HG03571 (cell line): ENCODE data around the gene CPT2.

ENCODE experiments used
- ATAC-seq: cut with Tn5 transposase; IDR thresholded peaks from one replicate; pipeline ENCODE4 v1.9.1; 2021; ENCODE audit not compliant: unreplicated experiment

CPT2 gene

GRCh38 chr1:53214376-53214940 is 17.8 kb downstream of the CPT2 start:
- no peak for ATAC-seq

GRCh38 chr1:53218201-53218600 is 21.6 kb downstream of the CPT2 start:
- ATAC-seq: no peak

DNA sequence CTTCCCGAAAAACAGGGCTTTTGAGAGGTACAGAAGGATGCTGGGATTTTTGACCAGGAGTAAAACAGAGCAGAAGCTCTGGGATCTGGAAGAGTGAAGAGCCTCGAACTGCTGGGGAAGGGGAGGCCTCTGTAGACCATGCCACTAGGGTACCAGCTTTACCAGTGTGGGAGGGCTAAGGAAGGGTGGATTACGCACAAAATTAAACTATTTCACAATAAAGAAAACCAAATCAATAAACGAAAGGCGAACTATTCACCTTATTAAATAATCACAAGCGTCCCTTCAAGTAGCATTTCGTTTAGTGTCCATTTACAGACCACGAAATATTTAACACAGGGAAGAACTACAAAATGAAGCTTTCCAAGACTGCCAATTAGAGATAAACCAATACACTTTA is 23.1 kb downstream of the CPT2 start:
- ATAC-seq: no peak

DNA sequence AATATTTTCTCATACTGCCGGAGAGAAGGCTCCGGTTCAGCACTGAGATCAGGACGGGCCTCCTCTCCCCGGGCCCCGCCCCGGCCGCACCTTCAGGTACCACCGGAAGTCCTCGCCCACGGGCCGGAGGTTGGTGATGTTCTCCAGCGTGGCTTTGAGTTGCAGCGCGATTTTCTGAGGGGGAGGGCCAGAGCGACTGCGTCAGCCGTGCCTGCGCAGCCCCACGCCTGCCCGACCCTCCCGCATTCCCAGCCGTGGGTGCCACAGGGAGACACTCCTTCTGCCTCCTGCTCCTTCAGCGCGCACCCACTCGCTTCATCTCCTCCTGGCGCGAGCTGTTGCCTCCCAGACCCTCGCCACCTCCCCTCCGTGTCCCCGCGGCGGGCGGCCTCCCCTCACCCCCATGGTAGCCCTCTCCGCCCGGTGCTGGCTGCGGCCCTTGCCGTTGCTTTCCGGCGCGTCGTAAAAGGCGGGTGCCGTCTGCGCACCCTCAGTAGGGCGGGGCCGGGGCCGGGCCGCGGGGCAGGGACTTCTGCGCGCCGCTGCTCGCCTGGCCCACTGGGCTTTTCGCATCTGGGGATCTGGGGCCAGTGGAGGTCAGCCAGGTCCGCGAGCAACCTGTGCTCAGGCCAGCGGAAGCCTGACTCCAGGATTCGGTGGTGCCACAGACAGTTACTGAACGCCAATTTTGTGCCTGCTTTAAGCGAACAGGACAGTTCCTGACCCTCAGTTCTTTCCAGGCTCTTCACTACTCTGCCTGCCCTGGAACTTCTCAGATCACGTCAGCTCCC is 23.7 kb downstream of the CPT2 start, which contains the start of gene CZIB:
Gene CZIB, minus strand, starts transcription at position 464 of the 791 bp plus-strand sequence. Its CDS starts 59 bp downstream, at position 405.
- ATAC-seq: peak; percentile 90

DNA sequence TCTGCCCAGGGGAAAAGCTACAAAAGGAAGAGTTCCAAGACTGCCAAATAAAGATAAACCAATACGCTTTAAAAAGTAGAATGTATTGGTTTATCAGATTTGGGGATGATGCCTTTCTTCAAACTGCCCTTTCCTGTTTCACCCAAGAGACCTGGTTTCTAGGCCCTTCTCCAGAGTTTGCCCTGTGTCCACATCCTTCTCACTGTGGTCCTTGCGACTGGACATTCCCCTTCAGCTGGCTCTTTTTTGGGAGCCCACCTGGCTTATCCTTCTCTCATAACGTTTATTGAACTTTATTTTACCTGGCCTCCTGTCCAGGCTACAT is 24.3 kb downstream of the CPT2 start:
- ATAC-seq: no peak

GRCh38 chr1:53237638-53238037 is 41.0 kb downstream of the CPT2 start:
- ATAC-seq: no peak

DNA sequence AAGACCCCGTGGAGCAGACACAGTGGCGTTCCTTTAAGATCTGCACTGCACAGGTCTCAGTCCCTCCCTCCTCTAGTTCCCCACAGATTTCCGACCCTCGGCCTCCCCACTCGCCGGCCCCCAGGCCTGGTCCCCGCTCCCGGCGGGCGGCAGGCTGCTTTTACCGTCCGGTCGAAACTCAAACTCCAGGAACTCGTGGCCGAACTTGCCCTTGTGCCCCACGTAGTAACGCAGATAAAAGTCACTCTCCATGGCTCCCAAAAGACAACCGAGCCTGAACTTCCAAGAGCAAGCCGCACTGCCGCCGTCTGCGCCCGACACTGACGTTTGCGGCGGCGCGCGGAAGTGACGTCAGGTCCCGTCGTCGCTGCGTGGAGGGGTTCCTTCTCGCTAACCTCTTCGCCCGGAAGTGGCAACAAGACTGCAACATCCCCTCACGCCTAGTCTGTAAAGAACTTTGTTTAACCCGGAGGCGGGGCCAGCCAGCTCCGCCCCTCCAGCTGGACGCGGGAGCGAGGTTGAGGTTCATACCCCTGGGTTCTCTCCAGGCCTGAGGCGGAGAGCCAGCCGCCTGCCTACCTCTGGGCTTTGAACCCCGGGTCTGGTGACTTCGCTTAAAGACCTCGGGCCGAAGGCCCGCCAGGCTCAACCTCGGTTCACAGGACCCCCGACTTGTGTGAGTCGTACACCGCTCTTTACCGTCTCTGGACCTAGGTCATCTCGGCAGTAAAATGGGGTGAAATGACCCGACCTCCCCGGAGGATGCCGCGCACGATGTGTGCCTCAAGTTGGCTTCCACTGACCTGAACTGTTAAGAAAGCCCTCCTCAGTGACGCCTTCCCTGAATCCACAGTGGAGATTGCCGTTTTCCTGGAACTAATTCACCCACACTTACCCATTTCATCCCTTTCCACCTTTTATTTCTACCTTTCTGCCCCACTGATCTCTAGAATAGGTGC is 41.9 kb downstream of the CPT2 start, which contains the start of gene MAGOH:
Gene MAGOH, minus strand, starts transcription at position 322 of the 959 bp plus-strand sequence. Its CDS starts 70 bp downstream, at position 252.
- peak; percentile 98 for ATAC-seq

- no peak for ATAC-seq
Observed at GRCh38 chr1:53241828-53242227, 45.2 kb downstream of the CPT2 start.

GRCh38 chr1:53242381-53242780 is 45.8 kb downstream of the CPT2 start:
- no peak for ATAC-seq

DNA sequence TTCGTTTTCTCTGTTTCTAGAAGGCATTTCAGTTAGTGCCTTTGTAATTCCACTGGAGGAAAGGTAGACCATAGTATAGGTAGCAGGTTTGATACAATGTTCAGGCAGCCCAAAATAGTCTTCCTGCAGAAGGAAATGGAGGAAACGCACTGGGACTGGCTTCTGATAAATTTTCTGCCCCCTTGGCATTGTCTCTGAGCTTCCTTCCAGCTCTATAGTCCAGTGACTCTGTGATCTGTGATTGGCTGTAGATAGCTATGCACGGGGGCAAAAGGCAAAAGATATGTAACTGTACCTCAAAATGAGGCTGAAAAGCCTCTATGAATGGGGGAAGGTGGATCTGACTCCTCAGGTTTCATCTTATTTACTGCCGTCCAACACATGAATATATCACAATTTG is 47.5 kb downstream of the CPT2 start:
- no peak for ATAC-seq

DNA sequence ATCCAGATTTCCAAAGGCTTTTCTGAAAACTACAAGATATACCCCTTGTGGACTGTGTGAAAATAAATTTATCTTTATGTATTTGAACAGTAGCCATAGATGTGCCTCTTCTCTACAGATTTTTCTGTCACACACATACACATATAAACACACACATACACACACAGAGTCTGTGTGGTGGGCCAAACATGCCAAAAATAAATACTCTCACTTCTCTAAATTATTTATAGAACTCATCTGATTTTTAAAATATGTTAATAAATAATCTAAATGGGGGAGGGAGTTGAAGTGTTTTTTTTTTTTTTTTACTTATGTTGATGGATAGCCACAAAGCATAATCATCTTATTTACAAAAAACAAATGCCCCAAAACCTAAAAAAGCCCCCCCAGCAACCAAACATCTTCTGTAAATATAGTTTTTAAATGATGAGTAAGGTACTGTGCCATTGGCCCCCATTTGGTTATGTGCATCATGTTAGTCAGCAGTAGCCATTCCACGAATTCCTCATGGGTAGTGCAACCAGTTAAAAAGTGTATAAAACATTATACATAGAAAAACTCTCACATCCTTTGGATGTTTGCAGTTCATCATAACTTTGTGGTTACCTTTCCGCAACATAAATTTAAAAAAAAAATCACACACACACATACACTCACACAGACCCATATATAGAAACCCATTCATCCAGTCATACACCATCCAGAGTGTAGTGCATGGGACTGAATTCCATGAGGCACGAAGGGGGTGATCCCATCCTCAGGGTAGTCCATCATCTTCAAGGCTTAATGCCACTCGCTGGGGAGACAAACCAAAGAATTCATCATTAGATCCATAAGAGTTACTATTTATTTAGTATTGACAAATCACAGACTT is 49.9 kb downstream of the CPT2 start:
- ATAC-seq: no peak

DNA sequence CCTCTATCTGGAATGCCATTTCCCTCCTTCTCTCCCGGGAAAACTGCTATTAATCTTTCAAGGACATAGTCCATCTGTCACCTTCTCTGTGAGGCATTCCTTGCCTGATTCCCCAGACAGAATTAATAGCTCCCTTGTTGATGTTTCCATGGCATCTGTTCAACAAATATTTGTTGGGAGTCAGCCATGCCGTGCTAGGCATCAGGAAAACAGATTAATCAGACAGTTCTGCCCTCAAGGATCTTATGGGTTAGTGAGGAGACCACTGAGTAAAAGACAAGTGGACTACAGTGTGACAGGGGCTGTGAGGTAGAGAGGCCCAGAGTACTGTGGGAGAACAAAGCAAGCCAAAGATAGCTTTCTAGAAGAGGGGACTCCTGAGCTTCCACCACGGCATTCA is 53.1 kb downstream of the CPT2 start:
- no peak for ATAC-seq

DNA sequence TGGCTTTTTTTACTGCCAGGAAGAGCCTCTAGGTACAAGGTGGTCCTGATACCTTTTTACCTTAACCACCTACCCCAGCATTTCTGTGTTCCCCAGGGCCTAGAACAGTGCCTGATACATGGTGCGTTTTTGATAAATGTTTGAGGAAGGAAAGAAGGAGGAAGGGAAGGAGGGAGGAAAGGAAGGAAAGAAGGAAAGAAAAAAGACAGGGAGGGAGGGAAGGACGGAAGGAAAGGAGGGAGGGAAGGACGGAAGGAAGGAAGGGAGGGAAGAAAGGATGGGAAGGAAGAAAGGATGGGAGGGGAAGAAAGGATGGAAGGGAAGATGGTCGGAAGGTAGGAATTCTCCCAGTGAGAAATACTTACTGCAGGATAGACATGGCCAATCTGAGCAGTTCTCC is 53.7 kb downstream of the CPT2 start:
- ATAC-seq: no peak

- no peak for ATAC-seq
Observed at GRCh38 chr1:53254011-53254640, 57.5 kb downstream of the CPT2 start.

GRCh38 chr1:53255031-53255430 is 58.4 kb downstream of the CPT2 start:
- no peak for ATAC-seq

GRCh38 chr1:53256511-53257453 is 60.2 kb downstream of the CPT2 start:
- no peak for ATAC-seq

DNA sequence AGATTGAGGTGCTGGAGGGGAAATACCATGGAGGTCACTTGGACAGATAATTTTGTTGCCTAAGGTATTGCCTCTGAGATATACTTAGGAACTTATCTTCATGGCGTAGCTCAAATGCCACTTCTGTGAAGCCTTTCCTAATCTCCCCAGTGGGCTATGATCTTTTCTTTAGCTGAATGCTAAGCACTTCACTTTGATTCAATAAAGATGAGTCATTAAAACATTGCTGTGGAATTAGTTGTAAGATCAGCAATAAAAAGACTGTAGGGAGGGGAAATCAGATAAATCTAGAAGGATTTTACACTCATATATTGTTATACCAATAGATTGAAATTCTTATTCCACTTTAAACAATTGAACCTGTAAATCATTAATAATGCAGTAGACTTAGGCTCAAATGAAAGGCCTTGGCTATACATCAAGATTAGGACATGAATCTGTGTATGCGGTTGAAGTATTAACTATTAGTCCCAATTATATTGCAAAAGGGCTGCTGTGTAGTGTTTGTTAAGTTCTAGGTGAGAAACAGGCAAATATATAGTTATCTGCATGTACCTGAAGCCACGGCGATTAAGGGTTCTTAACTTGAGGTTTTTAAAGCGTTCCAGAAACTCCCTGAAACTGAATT is 60.9 kb downstream of the CPT2 start:
- no peak for ATAC-seq

DNA sequence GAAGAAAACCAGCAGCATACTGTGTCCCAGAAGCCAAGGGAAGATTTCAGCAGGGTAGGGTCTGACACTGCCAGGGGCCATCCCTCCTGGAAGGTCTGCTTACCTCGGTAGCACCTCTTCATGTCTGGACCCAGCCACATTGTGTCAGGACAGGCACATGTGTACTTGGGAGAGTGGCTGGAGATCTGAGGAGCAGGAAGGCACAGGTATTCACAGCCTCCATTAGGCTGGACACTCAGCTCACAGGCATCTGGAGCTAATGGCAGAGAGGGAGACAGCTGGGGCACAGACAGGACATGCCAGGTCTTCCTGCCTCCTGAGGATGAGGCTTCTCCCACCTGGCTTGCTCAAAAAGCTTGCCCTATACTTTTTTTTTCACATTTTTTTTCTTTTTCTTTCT is 61.6 kb downstream of the CPT2 start:
- no peak for ATAC-seq

- ATAC-seq: no peak
Observed at GRCh38 chr1:53259932-53260331, 63.3 kb downstream of the CPT2 start.
